Stimulated activated CD4-positive, alpha-beta T cell treated with anti-CD3 and anti-CD28 coated beads, Interleukin-12 subunit alpha, Interleukin-12 subunit beta, amount 100 ng/mL, for 4 hours (primary cell): ENCODE results near the gene ARHGAP1.

ENCODE experiments used
- DNase-seq: peaks from one replicate; pipeline ENCODE4 v3.0.0-alpha.2; 2020

The ARHGAP1 gene

DNA sequence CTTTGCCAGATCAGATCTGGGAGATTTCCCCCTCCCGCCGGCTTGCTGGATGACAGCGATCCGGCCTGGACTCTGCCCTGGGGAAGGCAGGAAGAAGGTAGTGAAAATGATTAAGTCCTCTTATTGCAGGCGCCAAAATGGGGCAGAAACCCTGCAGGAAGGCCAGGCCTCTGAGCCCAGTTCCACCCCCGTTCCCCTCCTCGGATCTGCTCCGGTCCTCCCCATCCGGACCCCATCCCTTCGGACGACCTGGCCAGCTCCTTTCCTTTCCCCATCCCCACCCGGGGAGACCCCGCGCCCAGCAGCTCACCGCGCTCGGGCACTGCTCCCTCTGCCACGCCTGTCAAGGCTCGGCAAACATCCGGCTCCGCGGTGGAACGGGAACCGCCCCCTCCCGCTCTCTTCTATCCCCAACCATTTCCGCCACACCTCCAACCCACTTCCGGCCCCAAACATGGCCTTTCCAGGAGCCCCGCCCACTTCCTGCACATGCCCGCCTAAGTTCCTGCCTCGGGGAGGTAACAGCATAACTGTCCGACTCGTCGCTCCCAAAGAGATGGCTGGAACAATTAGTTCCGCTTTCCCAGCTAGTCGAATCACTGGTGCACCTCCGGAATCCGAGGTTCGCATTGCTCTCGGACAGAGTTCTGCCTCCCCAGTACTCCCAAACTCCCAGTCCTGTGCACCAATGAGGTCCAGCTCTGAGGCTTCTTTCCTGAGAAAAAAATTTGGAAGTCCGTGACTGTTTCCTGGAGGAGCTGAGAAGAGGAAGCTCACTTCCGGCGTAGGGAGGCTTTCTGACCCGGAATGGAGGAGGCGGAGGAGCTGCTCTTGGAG, at the start of gene ARHGAP1, which contains the start of gene ZNF408:
Gene ARHGAP1, minus strand, starts transcription at position 379 of the 837 bp plus-strand sequence. CDS start 4,512 bp downstream, outside the sequence.
Gene ZNF408, plus strand, starts transcription at position 791 of the 837 bp plus-strand sequence. Its CDS starts 17 bp downstream, at position 808.
- DNase-seq: peak; percentile 98

DNA sequence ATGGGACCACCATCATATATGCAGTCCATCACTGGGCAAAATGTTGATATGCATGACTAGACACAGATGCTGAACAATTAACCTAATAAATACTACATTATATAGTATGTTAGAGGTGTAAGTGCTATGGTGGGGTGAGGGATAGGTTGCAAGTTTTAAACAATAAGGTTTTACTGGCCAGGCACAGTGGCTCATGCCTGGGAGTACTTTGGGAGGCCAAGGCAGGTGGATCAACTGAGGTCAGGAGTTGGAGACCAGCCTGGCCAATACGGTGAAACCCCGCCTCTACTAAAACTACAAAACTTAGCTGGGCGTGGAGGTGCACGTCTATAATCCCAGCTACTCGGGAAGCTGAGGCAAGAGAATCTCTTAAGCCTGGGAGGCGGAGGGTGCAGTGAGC, 46.7 kb upstream of the ARHGAP1 start:
- no peak for DNase-seq

DNA sequence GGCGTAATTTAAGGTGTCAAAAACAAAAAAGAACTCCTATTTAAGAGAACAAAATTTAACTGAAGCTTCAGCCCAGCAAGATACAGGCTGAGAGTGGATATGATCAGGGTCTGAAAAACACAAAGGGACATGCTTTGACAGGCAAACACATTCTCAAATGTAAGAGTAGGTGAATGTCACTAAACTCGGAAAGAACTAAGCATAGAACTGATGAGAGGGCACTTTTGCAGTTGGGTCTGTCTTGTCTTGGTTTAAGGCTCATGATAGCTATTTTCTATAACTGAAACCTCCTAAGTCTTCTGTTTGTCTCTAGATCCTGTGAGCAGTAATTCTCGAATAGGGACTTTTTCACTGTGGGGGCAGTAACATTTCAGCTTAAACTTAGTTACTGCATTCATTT, 45.6 kb upstream of the ARHGAP1 start:
- no peak for DNase-seq

DNA sequence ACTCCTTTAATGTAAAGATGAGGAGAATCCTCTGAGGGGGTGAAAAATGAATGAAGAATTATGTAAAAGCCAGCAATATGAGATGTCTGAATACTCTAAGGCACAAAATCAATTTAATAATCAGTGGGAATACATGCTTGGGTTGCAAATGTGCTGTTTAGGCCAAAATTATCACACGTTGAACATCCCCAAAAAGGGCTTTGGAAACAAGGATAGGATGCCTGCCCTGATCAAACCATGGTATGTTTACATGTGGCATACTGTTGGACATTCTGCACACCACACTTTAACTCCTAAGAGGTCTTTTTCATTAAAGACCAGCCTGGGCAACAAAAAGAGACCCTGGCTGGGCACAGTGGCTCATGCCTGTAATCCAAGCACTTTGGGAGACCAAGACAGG, 44.9 kb upstream of the ARHGAP1 start:
- no peak for DNase-seq

DNA sequence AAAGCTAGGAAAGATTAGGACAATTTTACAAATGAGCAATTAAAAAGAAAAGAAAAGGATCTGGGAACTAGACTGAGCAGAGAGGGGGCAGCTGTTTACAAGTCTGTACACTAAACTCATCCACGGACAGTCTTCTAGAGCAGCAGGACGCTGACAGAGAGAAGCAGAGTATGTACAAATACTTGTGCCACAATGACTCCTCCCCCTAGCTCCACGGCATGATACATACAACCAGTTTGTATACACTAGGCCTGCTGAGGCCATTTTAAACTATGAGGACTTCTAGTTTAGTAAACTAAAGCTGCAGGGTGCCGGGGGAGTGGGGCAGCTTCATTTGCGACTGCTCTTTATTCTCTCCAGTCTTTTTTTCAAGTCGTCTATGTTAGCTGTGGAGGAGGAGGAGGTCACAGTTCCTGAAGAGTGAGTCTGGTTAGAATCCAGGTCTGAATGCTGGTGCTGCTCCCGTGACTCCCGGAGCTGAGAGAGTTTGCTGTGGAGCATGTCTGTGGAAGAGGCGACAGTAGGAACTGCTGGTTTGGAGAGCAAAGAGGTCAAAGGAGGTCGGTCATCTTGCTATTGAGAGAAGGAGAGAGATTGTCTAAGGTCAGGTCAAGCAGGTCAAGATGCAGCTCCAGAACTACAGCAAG, 43.4 kb upstream of the ARHGAP1 start:
- DNase-seq: no peak

DNA sequence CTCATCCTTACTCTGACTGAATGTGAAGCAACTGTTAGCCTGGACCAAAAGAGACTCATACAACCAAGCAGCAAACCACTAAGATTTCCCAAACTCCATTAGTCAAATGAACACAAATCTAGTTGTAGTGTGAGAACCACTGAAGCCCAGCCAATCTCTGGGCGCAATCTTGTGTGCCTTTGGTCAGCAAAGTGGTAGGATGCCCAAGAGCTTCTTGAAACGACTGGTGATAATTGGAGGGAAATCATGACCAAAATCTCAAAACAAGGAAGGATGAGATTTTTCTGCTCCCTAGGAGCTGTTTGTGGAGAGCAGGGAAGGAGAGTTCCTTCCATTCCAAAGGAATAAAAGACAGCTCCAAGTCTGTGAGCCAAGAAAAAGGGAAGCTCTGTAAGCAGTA, 42.6 kb upstream of the ARHGAP1 start:
- no peak for DNase-seq

DNA sequence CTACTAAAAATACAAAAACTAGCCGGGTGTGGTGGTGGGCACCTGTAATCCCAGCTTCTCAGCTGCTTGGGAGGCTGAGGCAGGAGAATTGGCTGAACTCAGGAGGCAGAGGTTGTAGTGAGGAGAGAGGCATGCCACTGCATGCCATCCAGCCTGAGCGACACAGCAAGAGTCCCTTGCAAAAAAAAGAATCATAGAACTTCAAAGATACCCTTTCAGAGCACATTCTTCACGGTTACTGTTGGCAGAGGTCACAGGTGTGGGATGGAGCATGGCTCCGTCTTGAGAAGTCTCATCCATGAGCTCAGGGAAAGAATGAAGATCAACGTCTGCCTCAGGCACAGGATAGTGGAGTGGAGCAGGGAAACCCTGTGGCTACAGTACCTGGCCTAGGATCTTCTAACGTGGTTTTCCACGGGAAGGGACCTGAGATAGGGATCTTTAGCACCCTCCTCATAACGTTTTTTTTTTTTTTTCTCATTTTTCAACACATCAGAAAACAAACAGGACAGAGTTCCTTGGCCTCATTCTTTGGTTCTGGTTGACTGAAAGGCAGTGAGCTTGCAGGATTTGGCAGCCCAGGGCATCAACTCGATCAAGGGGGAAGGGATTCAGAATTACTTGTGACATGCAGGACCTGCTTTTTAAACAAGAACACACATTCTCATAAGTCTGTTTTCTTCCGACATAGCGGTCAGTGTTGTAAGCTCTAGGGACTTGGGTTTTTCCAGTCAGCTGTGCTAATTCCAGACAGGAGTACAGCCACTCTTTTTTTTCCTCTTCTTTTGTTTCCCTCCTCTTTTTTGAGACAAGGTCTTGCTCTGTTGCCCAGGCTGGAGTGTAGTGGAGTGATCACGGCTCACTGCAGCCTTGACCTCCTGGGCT, 41.4 kb upstream of the ARHGAP1 start:
- DNase-seq: no peak

DNA sequence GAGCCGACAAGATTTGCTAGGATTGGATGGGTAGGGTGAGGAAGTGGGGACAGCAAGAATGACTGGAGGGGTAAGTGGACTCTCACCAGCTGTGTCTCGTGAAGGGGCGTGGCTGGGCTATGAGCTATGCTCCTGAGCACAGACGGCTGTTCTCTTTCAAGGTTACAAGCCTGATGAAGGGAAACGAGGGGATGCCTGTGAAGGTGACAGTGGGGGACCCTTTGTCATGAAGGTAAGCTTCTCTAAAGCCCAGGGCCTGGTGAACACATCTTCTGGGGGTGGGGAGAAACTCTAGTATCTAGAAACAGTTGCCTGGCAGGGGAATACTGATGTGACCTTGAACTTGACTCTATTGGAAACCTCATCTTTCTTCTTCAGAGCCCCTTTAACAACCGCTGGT, 38.5 kb upstream of the ARHGAP1 start:
- no peak for DNase-seq

DNA sequence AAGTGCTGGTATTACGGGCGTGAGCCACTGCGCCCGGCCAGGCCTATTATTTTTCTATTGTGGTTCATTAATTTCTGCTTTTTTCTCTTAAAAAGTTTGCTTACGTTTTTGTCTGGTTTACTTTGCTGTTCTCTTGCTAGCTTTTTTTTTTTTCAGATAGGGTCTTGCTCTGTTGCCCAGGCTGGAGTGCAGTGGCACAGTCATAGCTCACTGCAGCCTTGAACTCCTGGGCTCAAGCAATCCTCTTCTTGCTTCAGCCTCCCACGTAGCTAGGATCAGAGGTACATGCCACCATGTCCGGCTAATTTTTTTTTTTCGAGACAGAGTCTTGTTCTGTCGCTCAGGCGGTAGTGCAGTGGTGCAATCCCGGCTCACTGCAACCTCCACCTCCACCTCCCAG, 37.3 kb upstream of the ARHGAP1 start:
- no peak for DNase-seq

DNA sequence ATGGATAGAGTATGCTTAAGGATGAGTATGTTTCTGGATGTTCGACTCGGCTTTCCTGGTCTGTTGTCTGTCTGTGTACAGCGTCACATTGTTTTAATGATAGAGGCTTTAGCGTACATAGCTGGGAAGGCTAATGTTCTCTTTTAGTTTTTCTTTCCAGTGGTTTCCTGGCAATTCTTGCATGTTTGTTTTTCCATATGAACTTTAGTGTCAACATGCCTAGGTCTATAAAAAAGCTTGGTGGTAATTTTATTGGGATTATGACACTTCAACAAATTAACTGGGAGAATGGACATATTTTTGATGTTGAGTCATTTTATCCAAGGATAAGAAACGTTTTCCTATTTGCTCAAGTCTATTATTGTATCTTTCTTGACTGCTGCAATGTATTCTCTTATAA, 36.2 kb upstream of the ARHGAP1 start:
- no peak for DNase-seq

DNA sequence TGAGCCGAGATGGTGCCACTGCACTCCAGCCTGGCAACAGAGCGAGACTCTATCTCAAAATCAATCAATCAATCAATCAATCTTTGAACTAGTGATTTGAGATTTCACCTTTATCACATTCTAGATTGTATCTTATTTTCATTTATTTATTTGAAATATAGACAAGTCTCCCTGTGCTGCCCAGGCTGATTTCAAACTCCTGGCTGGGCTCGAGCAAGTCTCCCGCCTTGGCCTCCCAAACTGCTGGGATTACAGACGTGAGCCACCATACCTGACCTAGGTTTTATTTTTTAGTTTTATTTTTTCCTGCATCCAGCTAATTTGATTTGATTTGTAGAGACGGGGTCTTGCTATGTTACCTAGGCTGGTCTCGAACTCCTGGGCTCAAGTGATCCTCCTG, 35.7 kb upstream of the ARHGAP1 start:
- no peak for DNase-seq

DNA sequence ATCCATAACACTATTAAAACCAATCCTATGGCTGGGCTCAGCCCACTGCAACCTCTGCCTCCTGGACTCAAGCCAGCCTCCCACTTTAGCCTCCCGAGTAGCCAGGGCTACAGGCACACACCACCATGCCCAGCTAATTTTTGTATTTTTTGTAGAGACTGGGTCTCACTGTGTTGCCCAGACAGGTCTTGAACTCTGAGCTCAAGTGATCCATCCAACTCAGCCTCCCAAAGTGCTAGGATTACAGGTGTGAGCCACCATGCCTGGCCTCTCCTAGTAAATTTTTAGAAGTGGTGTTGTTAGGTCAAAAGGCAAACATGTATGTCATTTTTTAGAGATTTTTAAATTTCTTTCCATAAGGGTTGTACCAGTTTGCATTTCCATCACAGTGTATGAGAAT, 32.8 kb upstream of the ARHGAP1 start:
- DNase-seq: no peak

DNA sequence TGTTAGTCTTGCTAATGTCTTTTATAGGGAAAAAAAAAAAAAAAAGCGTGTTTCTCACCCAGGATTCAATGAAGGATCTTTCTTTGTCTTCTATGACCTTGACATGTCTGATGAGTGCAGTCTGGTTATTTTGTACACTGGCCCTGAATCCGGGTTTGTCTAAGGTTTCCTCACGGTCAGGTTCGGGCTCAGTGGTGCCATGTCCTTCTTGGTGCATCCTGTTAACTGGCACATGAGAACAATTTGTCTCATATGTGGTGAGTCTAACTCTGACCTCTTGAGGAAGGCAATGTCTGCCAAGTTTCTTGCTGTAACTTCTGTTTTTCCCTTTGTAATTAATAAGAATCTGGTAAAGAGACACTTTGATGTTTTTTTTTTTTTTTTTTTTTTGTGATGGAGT, 31.1 kb upstream of the ARHGAP1 start:
- DNase-seq: no peak

DNA sequence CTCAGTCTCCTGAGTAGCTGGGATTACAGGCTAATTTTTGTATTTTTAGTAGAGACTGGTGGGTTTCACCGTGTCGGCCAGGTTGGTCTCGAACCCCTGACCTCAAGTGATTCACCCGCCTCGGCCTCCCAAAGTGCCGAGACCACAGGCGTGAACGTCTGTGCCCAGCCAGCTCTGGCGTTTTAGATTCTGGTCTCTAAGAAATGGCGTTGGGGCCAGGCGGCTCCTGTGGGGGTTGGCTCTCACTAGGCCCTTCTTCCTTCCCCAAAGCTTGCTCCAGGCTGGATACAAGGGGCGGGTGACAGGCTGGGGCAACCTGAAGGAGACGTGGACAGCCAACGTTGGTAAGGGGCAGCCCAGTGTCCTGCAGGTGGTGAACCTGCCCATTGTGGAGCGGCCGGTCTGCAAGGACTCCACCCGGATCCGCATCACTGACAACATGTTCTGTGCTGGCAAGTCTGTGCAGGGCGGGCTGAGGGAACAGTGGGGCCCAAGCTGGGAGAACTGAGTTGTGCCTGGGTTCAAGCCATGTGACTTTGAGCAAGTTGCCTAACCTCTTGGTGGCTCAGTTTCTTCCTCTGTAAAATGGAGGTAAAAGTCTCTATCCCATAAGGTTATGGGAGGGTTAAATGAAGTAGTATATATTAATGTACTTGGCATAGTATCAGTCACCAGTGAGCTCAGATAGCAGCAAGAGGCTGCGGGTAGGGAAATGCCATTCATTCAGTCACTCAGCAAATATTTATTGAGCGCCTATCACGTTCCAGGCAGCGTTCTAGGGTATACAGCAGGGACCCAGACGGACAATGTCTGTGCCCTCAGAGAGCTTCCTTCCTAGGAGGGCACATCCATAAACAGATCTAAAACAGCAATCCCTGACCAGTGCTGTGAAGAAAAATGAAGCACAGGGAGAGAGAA, 28.9 kb upstream of the ARHGAP1 start:
- DNase-seq: no peak

DNA sequence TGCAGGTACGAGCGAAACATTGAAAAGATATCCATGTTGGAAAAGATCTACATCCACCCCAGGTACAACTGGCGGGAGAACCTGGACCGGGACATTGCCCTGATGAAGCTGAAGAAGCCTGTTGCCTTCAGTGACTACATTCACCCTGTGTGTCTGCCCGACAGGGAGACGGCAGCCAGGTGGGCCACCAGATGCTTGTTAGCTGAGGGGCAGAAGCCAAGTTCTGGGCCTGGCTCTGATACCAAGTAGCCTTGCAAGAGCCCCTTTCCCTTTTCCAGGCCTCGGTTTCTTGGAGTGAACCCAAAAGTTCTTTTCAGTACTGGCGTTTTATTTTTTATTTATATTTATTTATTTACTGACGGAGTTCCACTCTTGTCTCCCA, 28.2 kb upstream of the ARHGAP1 start:
- DNase-seq: no peak

DNA sequence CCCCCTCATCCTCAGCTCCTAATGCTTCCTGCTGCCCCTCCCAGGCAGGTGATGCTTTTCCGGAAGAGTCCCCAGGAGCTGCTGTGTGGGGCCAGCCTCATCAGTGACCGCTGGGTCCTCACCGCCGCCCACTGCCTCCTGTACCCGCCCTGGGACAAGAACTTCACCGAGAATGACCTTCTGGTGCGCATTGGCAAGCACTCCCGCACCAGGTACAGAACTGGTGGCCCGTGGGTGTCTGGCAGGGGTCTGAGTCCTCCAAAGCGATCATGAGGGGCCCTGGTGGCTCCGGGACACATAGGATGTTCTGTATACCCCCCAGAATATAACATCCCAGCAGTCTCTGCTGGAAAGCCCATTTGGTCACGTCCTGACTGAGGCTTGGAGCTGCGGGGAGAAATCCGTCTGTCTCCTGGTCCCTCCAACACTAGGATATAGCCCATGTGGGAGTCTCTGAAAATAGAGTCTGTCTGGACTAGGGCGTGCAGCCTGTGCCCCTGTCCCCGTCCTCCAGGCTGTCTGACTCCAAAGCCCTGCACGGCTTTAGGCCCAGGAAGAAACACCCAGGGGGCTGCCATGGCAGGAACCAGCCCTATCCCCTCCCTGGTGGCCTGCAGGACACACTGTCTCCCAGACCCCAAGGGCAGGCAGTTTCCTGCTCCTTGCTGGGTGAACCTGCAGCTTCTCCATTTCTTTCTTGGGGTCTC, 27.7 kb upstream of the ARHGAP1 start:
- no peak for DNase-seq

DNA sequence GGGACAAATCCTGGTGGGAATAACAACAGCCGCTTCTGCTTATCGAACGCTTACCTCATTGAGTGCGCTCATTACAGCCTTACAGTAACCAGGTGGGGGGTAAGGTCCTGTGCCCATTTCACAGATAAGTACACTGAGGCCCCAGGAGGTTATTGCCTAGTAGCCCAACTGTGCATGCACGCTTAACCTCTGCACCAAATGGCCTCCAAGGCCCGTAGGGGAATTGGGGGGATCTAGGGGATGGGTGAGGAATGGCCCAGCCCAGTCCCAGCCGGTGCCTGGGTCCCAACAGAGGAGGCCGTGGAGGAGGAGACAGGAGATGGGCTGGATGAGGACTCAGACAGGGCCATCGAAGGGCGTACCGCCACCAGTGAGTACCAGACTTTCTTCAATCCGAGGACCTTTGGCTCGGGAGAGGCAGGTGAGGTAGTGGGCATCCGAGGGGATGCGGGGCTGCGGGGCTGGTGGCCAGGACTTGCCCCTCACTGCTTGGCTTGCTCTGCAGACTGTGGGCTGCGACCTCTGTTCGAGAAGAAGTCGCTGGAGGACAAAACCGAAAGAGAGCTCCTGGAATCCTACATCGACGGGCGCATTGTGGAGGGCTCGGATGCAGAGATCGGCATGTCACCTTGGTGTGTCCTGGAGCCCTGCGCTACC, 25.9 kb upstream of the ARHGAP1 start:
- DNase-seq: no peak

DNA sequence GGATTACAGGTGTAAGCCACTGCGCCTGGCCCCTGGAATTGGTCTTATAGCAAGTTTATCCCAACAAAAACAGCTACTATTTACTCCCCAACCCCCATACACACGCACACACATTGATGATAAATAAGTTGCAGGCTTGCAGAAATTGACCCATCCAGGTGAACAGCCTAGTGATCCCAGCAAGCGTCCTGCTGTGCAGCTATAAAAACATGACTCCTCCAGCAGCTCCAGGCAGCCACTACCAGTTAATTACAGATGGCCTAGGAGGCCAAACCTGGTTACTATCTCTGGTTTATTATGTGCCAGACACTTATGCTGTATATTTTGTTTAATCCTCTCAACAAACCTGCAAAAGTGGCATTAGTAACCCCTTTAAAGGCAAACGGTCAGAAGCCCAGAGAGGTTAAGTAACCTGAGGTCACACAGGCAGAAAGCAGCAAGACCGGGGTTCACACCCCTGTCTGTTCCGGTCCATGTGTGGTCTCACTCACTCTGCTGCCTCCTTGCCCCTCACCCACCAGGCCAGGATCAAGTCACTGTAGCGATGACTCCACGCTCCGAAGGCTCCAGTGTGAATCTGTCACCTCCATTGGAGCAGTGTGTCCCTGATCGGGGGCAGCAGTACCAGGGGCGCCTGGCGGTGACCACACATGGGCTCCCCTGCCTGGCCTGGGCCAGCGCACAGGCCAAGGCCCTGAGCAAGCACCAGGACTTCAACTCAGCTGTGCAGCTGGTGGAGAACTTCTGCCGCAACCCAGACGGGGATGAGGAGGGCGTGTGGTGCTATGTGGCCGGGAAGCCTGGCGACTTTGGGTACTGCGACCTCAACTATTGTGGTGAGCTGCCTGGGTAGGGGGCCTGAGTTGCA, 25.2 kb upstream of the ARHGAP1 start:
- no peak for DNase-seq

DNA sequence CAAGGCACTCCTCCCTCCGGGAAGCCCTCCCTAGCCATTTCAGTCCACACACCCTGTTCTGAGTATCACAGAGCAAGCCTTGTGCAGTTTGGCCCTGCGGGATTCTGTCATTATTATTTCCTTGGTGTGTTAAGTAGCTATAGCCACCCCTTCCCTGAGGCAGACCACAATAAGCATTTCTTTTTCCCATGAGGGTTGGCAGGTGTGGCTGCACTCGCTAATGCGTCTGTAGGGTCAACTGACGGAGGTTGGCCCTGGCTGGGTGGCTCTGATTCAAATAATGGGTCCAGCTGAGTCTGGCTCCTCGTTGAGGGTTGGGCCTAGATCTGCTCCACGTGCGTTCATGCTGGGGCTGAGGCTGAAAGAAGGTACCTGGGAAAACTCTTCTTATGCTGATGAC, 23.7 kb upstream of the ARHGAP1 start:
- DNase-seq: no peak

DNA sequence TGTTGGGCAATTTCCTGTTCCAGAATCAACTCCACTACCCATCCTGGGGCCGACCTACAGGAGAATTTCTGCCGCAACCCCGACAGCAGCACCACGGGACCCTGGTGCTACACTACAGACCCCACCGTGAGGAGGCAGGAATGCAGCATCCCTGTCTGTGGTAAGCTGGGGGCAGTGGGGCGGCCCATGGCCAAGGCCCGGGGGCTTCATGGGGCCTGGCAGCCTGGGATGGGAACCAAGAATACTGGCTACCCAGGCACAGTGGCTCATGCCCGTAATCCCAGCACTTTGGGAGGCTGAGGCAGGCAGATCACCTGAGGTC, 22.9 kb upstream of the ARHGAP1 start:
- DNase-seq: no peak
